IMR-90 (cell line): ENCODE results near the gene PLD4. TPM values are rescaled to one million over a fixed set of nuclear protein-coding genes. Genes with fewer than 3 reads are reported as not detected.

Experiments
- ATAC-seq: fragments of 200-7000 bp; cut with Tn5 transposase; 2 replicates; pipeline ENCODE4 v1.9.1; 2020; ENCODE audit warnings: low read depth, mild to moderate bottlenecking, moderate library complexity
- BruUV-seq: library from RNA; stranded (reverse); fragments of 400-500 nt; replicated peaks from 2 replicates; lab custom pipeline; 2021; lab: Mats Ljungman, UMichigan
- CTCF ChIA-PET: fragments of 300-600 bp; formaldehyde crosslinking; extraction: SDS; loops from one replicate; lab custom pipeline; 2021; ENCODE audit warnings: antibody characterized with exemption; lab: Yijun Ruan, JAX
- POLR2A ChIA-PET: fragments of 300-600 bp; sonication (Branson Sonifier 250); formaldehyde crosslinking; loops from one replicate; lab custom pipeline; 2022; ENCODE audit warnings: antibody characterized with exemption; ENCODE audit not compliant: unreplicated experiment; lab: Charles Lee
- DNase-seq: peaks from one replicate; pipeline ENCODE4 v3.0.0; 2013
- H2AFZ ChIP-seq: replicated peaks from 2 replicates; pipeline ENCODE3; 2013; ENCODE audit warnings: low read length, mild to moderate bottlenecking; ENCODE audit not compliant: poor library complexity
- H2AK5ac ChIP-seq: 2 replicates; pipeline ENCODE4 v1.6.1; 2013; ENCODE audit warnings: low read depth, low read length, inconsistent platforms
- H2AK9ac ChIP-seq: replicated peaks from 2 replicates; pipeline ENCODE3; 2013; ENCODE audit warnings: mild to moderate bottlenecking, low read depth, low read length, moderate library complexity; ENCODE audit not compliant: poor library complexity
- H2BK120ac ChIP-seq: 2 replicates; pipeline ENCODE4 v1.6.1; 2013; ENCODE audit warnings: low read depth, low read length, inconsistent platforms
- H2BK15ac ChIP-seq: 3 replicates; pipeline ENCODE4 v1.6.1; 2013; ENCODE audit warnings: low read depth, low read length, inconsistent platforms
- H2BK20ac ChIP-seq: 2 replicates; pipeline ENCODE4 v1.6.1; 2013; ENCODE audit warnings: low read depth, mild to moderate bottlenecking, inconsistent platforms, low read length, moderate library complexity
- H2BK5ac ChIP-seq: 2 replicates; pipeline ENCODE4 v1.6.1; 2013; ENCODE audit warnings: mild to moderate bottlenecking, low read depth, low read length, inconsistent platforms; ENCODE audit not compliant: poor library complexity, severe bottlenecking
- H3K14ac ChIP-seq: replicated peaks from 2 replicates; pipeline ENCODE4 v1.6.1; 2013; ENCODE audit warnings: low read depth, low read length, inconsistent platforms
- H3K18ac ChIP-seq: 2 replicates; pipeline ENCODE4 v1.6.1; 2013; ENCODE audit warnings: low read depth, low read length, control low read depth
- H3K23ac ChIP-seq: 2 replicates; pipeline ENCODE4 v1.6.1; 2013; ENCODE audit warnings: low read depth, low read length, inconsistent platforms
- H3K27ac ChIP-seq: 2 replicates; pipeline ENCODE4 v1.5.1; 2013; ENCODE audit warnings: mild to moderate bottlenecking, control low read depth, low read length; ENCODE audit not compliant: insufficient read depth
- H3K27me3 ChIP-seq: 2 replicates; pipeline ENCODE4 v1.6.1; 2013; ENCODE audit warnings: low read length; ENCODE audit not compliant: control insufficient read depth, insufficient read depth
- H3K36me3 ChIP-seq: 2 replicates; pipeline ENCODE4 v1.6.1; 2013; ENCODE audit warnings: low read length, mixed read lengths; ENCODE audit not compliant: control insufficient read depth, insufficient read depth
- H3K4ac ChIP-seq: 2 replicates; pipeline ENCODE4 v1.6.1; 2013; ENCODE audit warnings: low read depth, low read length, inconsistent platforms
- H3K4me1 ChIP-seq: 2 replicates; pipeline ENCODE4 v1.6.1; 2013; ENCODE audit warnings: low read length, mixed read lengths; ENCODE audit not compliant: control insufficient read depth, insufficient read depth
- H3K4me2 ChIP-seq: 2 replicates; pipeline ENCODE4 v1.6.1; 2013; ENCODE audit warnings: low read depth, mild to moderate bottlenecking, control low read depth, low read length, moderate library complexity
- H3K4me3 ChIP-seq: 2 replicates; pipeline ENCODE4 v1.5.1; 2013; ENCODE audit warnings: low read depth, mild to moderate bottlenecking, control low read depth, low read length, moderate library complexity; ENCODE audit not compliant: insufficient read depth
- H3K56ac ChIP-seq: 2 replicates; pipeline ENCODE4 v1.6.1; 2013; ENCODE audit warnings: low read length, inconsistent platforms; ENCODE audit not compliant: insufficient read depth; ENCODE audit errors: extremely low read depth
- H3K79me1 ChIP-seq, 2 experiments: 2 replicates each; pipeline ENCODE4 v1.6.1; 2013; ENCODE audit warnings: low read length in 2 of 2, inconsistent platforms in 1 of 2, low read depth in 1 of 2
- H3K9ac ChIP-seq: 2 replicates; pipeline ENCODE4 v1.6.1; 2013; ENCODE audit warnings: low read depth, low read length, control low read depth
- H3K9me1 ChIP-seq: 2 replicates; pipeline ENCODE4 v1.6.1; 2013; ENCODE audit warnings: low read length, inconsistent platforms; ENCODE audit not compliant: insufficient read depth
- H3K9me3 ChIP-seq: 2 replicates; pipeline ENCODE4 v1.6.1; 2013; ENCODE audit warnings: low read length; ENCODE audit not compliant: control insufficient read depth, insufficient read depth
- H4K20me1 ChIP-seq: 2 replicates; pipeline ENCODE4 v1.6.1; 2013; ENCODE audit warnings: low read length, inconsistent platforms; ENCODE audit not compliant: insufficient read depth
- H4K5ac ChIP-seq: 2 replicates; pipeline ENCODE4 v1.6.1; 2013; ENCODE audit warnings: mild to moderate bottlenecking, low read depth, low read length, control low read depth
- H4K8ac ChIP-seq, 2 experiments: 2 replicates each; pipeline ENCODE4 v1.6.1; 2013; ENCODE audit warnings: low read depth in 2 of 2, low read length in 2 of 2, control low read depth in 1 of 2, inconsistent platforms in 1 of 2
- H4K91ac ChIP-seq: 2 replicates; pipeline ENCODE4 v1.6.1; 2013; ENCODE audit warnings: low read depth, low read length, inconsistent platforms; ENCODE audit not compliant: insufficient read depth
- BHLHE40 ChIP-seq: fragments of 150-350 bp; IDR thresholded peaks from 2 replicates; pipeline ENCODE4 v1.6.1; 2016; ENCODE audit warnings: mild to moderate bottlenecking, low read depth, low read length
- FOS ChIP-seq: fragments of 150-350 bp; IDR thresholded peaks from 2 replicates; pipeline ENCODE4 v1.6.1; 2016; ENCODE audit warnings: low read depth, low read length
- MAFK ChIP-seq: IDR thresholded peaks from 2 replicates; pipeline ENCODE4 v1.6.1; 2012; ENCODE audit warnings: low read depth, low read length, improper control_type of control experiment
- MAZ ChIP-seq: IDR thresholded peaks from 2 replicates; pipeline ENCODE4 v1.6.1; 2012; ENCODE audit warnings: low read depth, mild to moderate bottlenecking, low read length, improper control_type of control experiment, moderate library complexity, borderline replicate concordance
- MXI1 ChIP-seq: IDR thresholded peaks from 2 replicates; pipeline ENCODE4 v1.6.1; 2012; ENCODE audit warnings: low read depth, mild to moderate bottlenecking, low read length, moderate library complexity, borderline replicate concordance
- NFE2L2 ChIP-seq: fragments of 150-350 bp; IDR thresholded peaks from 2 replicates; pipeline ENCODE4 v1.6.1; 2016; ENCODE audit warnings: low read depth, mild to moderate bottlenecking, low read length
- POLR2A ChIP-seq: IDR thresholded peaks from 2 replicates; pipeline ENCODE4 v1.6.1; 2012; ENCODE audit warnings: mild to moderate bottlenecking, low read depth, low read length
- SMC3 ChIP-seq: fragments of 150-350 bp; IDR thresholded peaks from 2 replicates; pipeline ENCODE4 v1.6.1; 2016; ENCODE audit warnings: low read depth, mild to moderate bottlenecking, antibody characterized with exemption, low read length, moderate library complexity
- USF2 ChIP-seq: fragments of 150-350 bp; IDR thresholded peaks from 2 replicates; pipeline ENCODE4 v1.6.1; 2017; ENCODE audit warnings: mild to moderate bottlenecking, antibody characterized with exemption, low read length, low read depth
- WGBS, 2 experiments: methylation state at CpG; one replicate each; pipeline versions ENCODE4 v1.1.5 to v1.1.7; 2013; ENCODE audit warnings: missing lambda C conversion rate in 2 of 2; ENCODE audit not compliant: insufficient read length in 1 of 2; ENCODE audit errors: extremely low coverage in 2 of 2; 5-methylcytosine and 5-hydroxymethylcytosine counted together
- dilution Hi-C: fragments of 300-500 bp; cut with HindIII; formaldehyde crosslinking; loops from one replicate; pipeline ENCODE4 v1.14.3; 2018; ENCODE audit warnings: low sequenced_read_pairs; ENCODE audit not compliant: unreplicated experiment
- in situ Hi-C: fragments of 300-500 bp; cut with MboI; formaldehyde crosslinking; loops from 3 replicates; pipeline ENCODE4 v1.14.3; 2019; ENCODE audit warnings: low sequenced_read_pairs, inconsistent platforms, mixed read lengths
- intact Hi-C: fragments of 100-400 bp; cut with micrococcal nuclease; formaldehyde crosslinking; loops from 2 replicates; pipeline ENCODE4 v1.10.0; 2022
- polyA plus RNA-seq, 3 experiments: library from polyadenylated mRNA; depleted of rRNA; stranded (reverse); fragments of >200 nt; gene quantifications; 2 replicates each; pipeline ENCODE4 v1.2.3, GENCODE V29; 2012; ENCODE audit warnings: low replicate concordance in 1 of 3
- total RNA-seq: library from RNA; depleted of rRNA; stranded (reverse); fragments of >200 nt; gene quantifications from 2 replicates; pipeline ENCODE4 v1.2.3, GENCODE V29; 2012
- TF ChIP-seq, protein P1 (sequence below): fragments of 150-350 bp; IDR thresholded peaks from 2 replicates; pipeline ENCODE4 v1.6.1; 2016; ENCODE audit warnings: low read depth, mild to moderate bottlenecking, low read length, moderate library complexity, borderline replicate concordance
- TF ChIP-seq, protein P2 (sequence below): conservative IDR thresholded peaks from 2 replicates; pipeline ENCODE4 v1.5.1; 2012; ENCODE audit warnings: mild to moderate bottlenecking, low read depth, low read length, improper control_type of control experiment

Gene PLD4
- total and polyA plus RNA-seq, 2 of the 4 experiments (the other 2 are of a cell fraction) = 0.05 TPM; not detected in 1

GRCh38 chr14:104936361-104937155 is 11.9 kb downstream of the PLD4 start:
- no peak overlapping the region for H3K4ac ChIP-seq
- no peaks in the 10 kb centered on the region for H3K9me1 ChIP-seq
- H3K27ac ChIP-seq = no peak overlapping the region
- no peak for TF ChIP-seq NFE2L2
- TF ChIP-seq FOS = no peak
- no peak for TF ChIP-seq MAFK
- no peak for TF ChIP-seq POLR2A
- TF ChIP-seq BHLHE40 = no peak
- TF ChIP-seq, protein P1, sequence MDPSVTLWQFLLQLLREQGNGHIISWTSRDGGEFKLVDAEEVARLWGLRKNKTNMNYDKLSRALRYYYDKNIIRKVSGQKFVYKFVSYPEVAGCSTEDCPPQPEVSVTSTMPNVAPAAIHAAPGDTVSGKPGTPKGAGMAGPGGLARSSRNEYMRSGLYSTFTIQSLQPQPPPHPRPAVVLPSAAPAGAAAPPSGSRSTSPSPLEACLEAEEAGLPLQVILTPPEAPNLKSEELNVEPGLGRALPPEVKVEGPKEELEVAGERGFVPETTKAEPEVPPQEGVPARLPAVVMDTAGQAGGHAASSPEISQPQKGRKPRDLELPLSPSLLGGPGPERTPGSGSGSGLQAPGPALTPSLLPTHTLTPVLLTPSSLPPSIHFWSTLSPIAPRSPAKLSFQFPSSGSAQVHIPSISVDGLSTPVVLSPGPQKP = no peak
- TF ChIP-seq MAZ = no peak
- TF ChIP-seq USF2 = no peak
- TF ChIP-seq, protein P2, sequence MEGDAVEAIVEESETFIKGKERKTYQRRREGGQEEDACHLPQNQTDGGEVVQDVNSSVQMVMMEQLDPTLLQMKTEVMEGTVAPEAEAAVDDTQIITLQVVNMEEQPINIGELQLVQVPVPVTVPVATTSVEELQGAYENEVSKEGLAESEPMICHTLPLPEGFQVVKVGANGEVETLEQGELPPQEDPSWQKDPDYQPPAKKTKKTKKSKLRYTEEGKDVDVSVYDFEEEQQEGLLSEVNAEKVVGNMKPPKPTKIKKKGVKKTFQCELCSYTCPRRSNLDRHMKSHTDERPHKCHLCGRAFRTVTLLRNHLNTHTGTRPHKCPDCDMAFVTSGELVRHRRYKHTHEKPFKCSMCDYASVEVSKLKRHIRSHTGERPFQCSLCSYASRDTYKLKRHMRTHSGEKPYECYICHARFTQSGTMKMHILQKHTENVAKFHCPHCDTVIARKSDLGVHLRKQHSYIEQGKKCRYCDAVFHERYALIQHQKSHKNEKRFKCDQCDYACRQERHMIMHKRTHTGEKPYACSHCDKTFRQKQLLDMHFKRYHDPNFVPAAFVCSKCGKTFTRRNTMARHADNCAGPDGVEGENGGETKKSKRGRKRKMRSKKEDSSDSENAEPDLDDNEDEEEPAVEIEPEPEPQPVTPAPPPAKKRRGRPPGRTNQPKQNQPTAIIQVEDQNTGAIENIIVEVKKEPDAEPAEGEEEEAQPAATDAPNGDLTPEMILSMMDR = no peak
- no peak for TF ChIP-seq SMC3
- TF ChIP-seq MXI1 = no peak
- H3K23ac ChIP-seq = no peak overlapping the region
- H2BK5ac ChIP-seq = no peak overlapping the region
- DNase-seq = no peak
- H3K9ac ChIP-seq = no peak overlapping the region
- H2AK5ac ChIP-seq = no peak overlapping the region
- H3K14ac ChIP-seq = no peak overlapping the region
- no peaks in the 10 kb centered on the region for H4K20me1 ChIP-seq
- H3K4me1 ChIP-seq = peaks cover 2% of the 10 kb centered on the region; the same call in 1 of the 2 replicates
- BruUV-seq = no TSS peak
- no peak overlapping the region for H4K8ac ChIP-seq
- no peak overlapping the region for H3K4me3 ChIP-seq
- no peak overlapping the region for H2BK15ac ChIP-seq
- H2BK20ac ChIP-seq = no peak overlapping the region
- ChIA-PET POLR2A (no interaction called here), CTCF (no interaction called here)
- peaks cover 52% of the 10 kb centered on the region for H3K27me3 ChIP-seq
- dilution Hi-C loops (loop anchor here (10.0 kb wide), 1 partner anchor 118 kb away; no protein-coding TSS in a partner anchor), in situ Hi-C loops (loop anchor here (5.0 kb wide), 1 partner anchor 36 kb away; no protein-coding TSS in a partner anchor), intact Hi-C loops (no loop called here)
- no peak overlapping the region for H3K18ac ChIP-seq
- H3K4me2 ChIP-seq = no peak overlapping the region
- H3K79me1 ChIP-seq = no peaks in the 10 kb centered on the region
- H3K36me3 ChIP-seq = no peaks in the 10 kb centered on the region
- H4K5ac ChIP-seq = no peak overlapping the region
- H2AK9ac ChIP-seq = no peak overlapping the region
- no peak overlapping the region for H2AFZ ChIP-seq
- 47% methylated on average over 3 of the region's 10 CpGs; no CpG with 5 or more reads in 1 of the 2 experiments for WGBS, 2 experiments
- no peak for ATAC-seq
- no peaks in the 10 kb centered on the region for H3K9me3 ChIP-seq
- no peak overlapping the region for H4K91ac ChIP-seq
- H3K56ac ChIP-seq = no peak overlapping the region
- H2BK120ac ChIP-seq = no peak overlapping the region
